OCI-LY7 (cell line): Measurements from ENCODE around the gene DISC1. TPM values are rescaled to one million over a fixed set of nuclear protein-coding genes. Genes with fewer than 3 reads are reported as not detected.
"Not testable (repeated sequence)": the region's sequence is repeated elsewhere in the genome, so short reads cannot be mapped to it uniquely, and the experiment has no call there.

ENCODE experiments used
- BruUV-seq: library from RNA; stranded (reverse); fragments of 400-500 nt; replicated peaks from 2 replicates; lab custom pipeline; 2021; lab: Mats Ljungman, UMichigan
- CTCF ChIA-PET: fragments of 300-600 bp; sonication (Branson Sonifier 250); formaldehyde crosslinking; loops from one replicate; lab custom pipeline; 2022; ENCODE audit warnings: antibody characterized with exemption; ENCODE audit not compliant: unreplicated experiment; lab: Charles Lee
- POLR2A ChIA-PET: fragments of 300-600 bp; sonication (Branson Sonifier 250); formaldehyde crosslinking; loops from one replicate; lab custom pipeline; 2022; ENCODE audit warnings: antibody characterized with exemption; lab: Charles Lee
- DNase-seq: peaks from one replicate; pipeline ENCODE4 v3.0.0-alpha.2; 2015; ENCODE audit warnings: low spot score
- H2AFZ ChIP-seq: fragments of 200-600 bp; sonication (generic), shearing (Covaris generic); 2 replicates; pipeline ENCODE4 v1.6.1; 2014; ENCODE audit warnings: mild to moderate bottlenecking, antibody characterized with exemption, low read length, moderate library complexity
- H3K27ac ChIP-seq: fragments of 200-600 bp; sonication (generic); 2 replicates; pipeline ENCODE4 v1.5.1; 2014; ENCODE audit warnings: mixed run types, low read depth, mild to moderate bottlenecking, moderate library complexity, low read length, inconsistent platforms; ENCODE audit not compliant: poor library complexity, severe bottlenecking
- H3K36me3 ChIP-seq: fragments of 200-600 bp; sonication (generic); 2 replicates; pipeline ENCODE4 v1.6.1; 2014; ENCODE audit warnings: mild to moderate bottlenecking, antibody characterized with exemption, low read length, moderate library complexity, mixed read lengths; ENCODE audit not compliant: insufficient read depth
- H3K4me1 ChIP-seq: fragments of 200-600 bp; sonication (generic); 2 replicates; pipeline ENCODE4 v1.5.1; 2014; ENCODE audit warnings: mild to moderate bottlenecking, low read length; ENCODE audit not compliant: insufficient read depth, poor library complexity, severe bottlenecking
- H3K4me2 ChIP-seq: fragments of 200-600 bp; sonication (generic); 2 replicates; pipeline ENCODE4 v1.6.1; 2014; ENCODE audit warnings: mild to moderate bottlenecking, low read length
- H3K4me3 ChIP-seq: fragments of 200-600 bp; sonication (generic); 2 replicates; pipeline ENCODE4 v1.5.1; 2014; ENCODE audit warnings: mild to moderate bottlenecking, low read depth, low read length; ENCODE audit not compliant: poor library complexity, severe bottlenecking
- H3K79me2 ChIP-seq: fragments of 200-600 bp; sonication (generic); 2 replicates; pipeline ENCODE4 v1.6.1; 2016; ENCODE audit warnings: low read depth, mild to moderate bottlenecking, low read length, moderate library complexity, mixed read lengths; ENCODE audit not compliant: insufficient read depth
- H3K9me2 ChIP-seq: fragments of 200-600 bp; sonication (generic); 2 replicates; pipeline ENCODE4 v1.6.1; 2016; ENCODE audit warnings: mild to moderate bottlenecking, low read length, mixed read lengths; ENCODE audit not compliant: insufficient read depth
- H3K9me3 ChIP-seq: fragments of 200-600 bp; sonication (generic); 2 replicates; pipeline ENCODE4 v1.6.1; 2014; ENCODE audit warnings: mild to moderate bottlenecking, mixed run types, low read length, mixed read lengths
- H4K20me1 ChIP-seq: fragments of 200-600 bp; sonication (generic); 2 replicates; pipeline ENCODE4 v1.6.1; 2014; ENCODE audit warnings: mild to moderate bottlenecking, antibody characterized with exemption, low read length, moderate library complexity, mixed read lengths; ENCODE audit not compliant: insufficient read depth
- CTCF ChIP-seq: fragments of 200-600 bp; sonication (generic); conservative IDR thresholded peaks from 2 replicates; pipeline ENCODE4 v1.5.1; 2014; ENCODE audit warnings: mild to moderate bottlenecking, antibody characterized with exemption, low read length, moderate library complexity, mixed read lengths
- EZH2phosphoT487 ChIP-seq: fragments of 200-600 bp; sonication (generic); IDR thresholded peaks from 2 replicates; pipeline ENCODE4 v1.6.1; 2018; ENCODE audit warnings: low read depth, borderline replicate concordance, mild to moderate bottlenecking, mixed run types, antibody characterized with exemption, low read length, moderate library complexity, mixed read lengths
- intact Hi-C: fragments of 100-400 bp; cut with micrococcal nuclease; formaldehyde crosslinking; loops from one replicate; pipeline ENCODE4 v1.10.0; 2022; ENCODE audit not compliant: unreplicated experiment
- total RNA-seq, 2 experiments: library from RNA; depleted of rRNA in 1 of 2; stranded (reverse); fragments of >200 nt in 1 of 2; shearing (Covaris generic) in 1 of 2; gene quantifications; 2 replicates each; pipeline ENCODE4 v1.2.3, GENCODE V29; 2014 to 2022

DISC1 gene
- total RNA-seq, 2 experiments from 2014 or later, result 0.91 TPM; not detected in 1

- ChIA-PET CTCF (no interaction called here), POLR2A (no interaction called here)
- H3K79me2 ChIP-seq, result no peaks in the 10 kb centered on the region
- no peak overlapping the region for H2AFZ ChIP-seq
- no peaks in the 10 kb centered on the region for H3K36me3 ChIP-seq
- TF ChIP-seq CTCF, result no peak
- intact Hi-C loops, result no loop called here
- no peak overlapping the region for H3K4me3 ChIP-seq
- no peaks in the 10 kb centered on the region for H3K9me3 ChIP-seq
- no peaks in the 10 kb centered on the region for H3K4me1 ChIP-seq
- H4K20me1 ChIP-seq, result no peaks in the 10 kb centered on the region
- BruUV-seq, result no TSS peak
- DNase-seq, result no peak
- H3K9me2 ChIP-seq, result no peaks in the 10 kb centered on the region
- H3K27ac ChIP-seq, result no peak overlapping the region
- no peak overlapping the region for H3K4me2 ChIP-seq
Measured at GRCh38 chr1:231965615-231966014, 339.0 kb downstream of the DISC1 start.

GRCh38 chr1:231966983-231967382 lies 340.4 kb downstream of the DISC1 start:
- intact Hi-C loops, result no loop called here

GRCh38 chr1:231969076-231969475 lies 342.5 kb downstream of the DISC1 start:
- ChIA-PET CTCF (no interaction called here), POLR2A (interaction anchor here (0.6 kb wide), 1 partner anchor 9 kb away, joined by 3 read pairs; no protein-coding TSS in a partner anchor)
- Histone ChIP-seq H3K4me1 (no peaks in the 10 kb centered on the region), H3K9me2 (no peaks in the 10 kb centered on the region), H3K9me3 (no peaks in the 10 kb centered on the region), H2AFZ (no peak overlapping the region), H4K20me1 (no peaks in the 10 kb centered on the region), H3K4me3 (no peak overlapping the region), H3K4me2 (no peak overlapping the region), H3K36me3 (no peaks in the 10 kb centered on the region), H3K79me2 (no peaks in the 10 kb centered on the region), H3K27ac (no peak overlapping the region)
- no peak for TF ChIP-seq EZH2phosphoT487
- TF ChIP-seq CTCF, result no peak
- no TSS peak for BruUV-seq
- no peak for DNase-seq
- intact Hi-C loops, result no loop called here

More at GRCh38 chr1:231966983-231967382, 340.4 kb downstream of the DISC1 start:
- TF ChIP-seq CTCF, result no peak
- no peak for TF ChIP-seq EZH2phosphoT487
- Histone ChIP-seq H3K27ac (no peak overlapping the region), H3K9me2 (no peaks in the 10 kb centered on the region), H4K20me1 (no peaks in the 10 kb centered on the region), H3K9me3 (no peaks in the 10 kb centered on the region), H3K79me2 (no peaks in the 10 kb centered on the region), H3K36me3 (no peaks in the 10 kb centered on the region), H3K4me2 (no peak overlapping the region), H3K4me3 (no peak overlapping the region), H2AFZ (no peak overlapping the region), H3K4me1 (no peaks in the 10 kb centered on the region)
- ChIA-PET CTCF (no interaction called here), POLR2A (no interaction called here)
- no TSS peak for BruUV-seq
- DNase-seq, result no peak

- H3K9me2 ChIP-seq, CTCF ChIA-PET, H2AFZ ChIP-seq, H3K4me3 ChIP-seq, H3K4me2 ChIP-seq, POLR2A ChIA-PET, H3K4me1 ChIP-seq, DNase-seq, H4K20me1 ChIP-seq, BruUV-seq, H3K9me3 ChIP-seq, H3K79me2 ChIP-seq, intact Hi-C loops, H3K36me3 ChIP-seq, H3K27ac ChIP-seq: not testable (repeated sequence)
Measured at GRCh38 chr1:231969761-231970160, 343.2 kb downstream of the DISC1 start.
